ENCODE data around the gene RPL7L1. TPM values are rescaled to one million over a fixed set of nuclear protein-coding genes. Genes with fewer than 3 reads are reported as not detected.

RPL7L1 gene
- total RNA-seq, 1 donor = 102 TPM

- no peak overlapping the region for H3K4me3 ChIP-seq (ENCODE audit: low read depth, low read length)
- no peak for TF ChIP-seq CTCF (IDR thresholded peaks at IDR 0.05; ENCODE audit: insufficient read depth, low read length)
- DNase-seq (ENCODE audit: low read depth) = no peak
Observed at GRCh38 chr6:42904467-42904866, 25.1 kb downstream of the RPL7L1 start.

GRCh38 chr6:42907336-42907735 lies 27.9 kb downstream of the RPL7L1 start:
- peak; percentile 25 for DNase-seq (ENCODE audit: low read depth)
- no peak overlapping the region for H3K4me3 ChIP-seq (ENCODE audit: low read depth, low read length)
- no peak for TF ChIP-seq CTCF (IDR thresholded peaks at IDR 0.05; ENCODE audit: insufficient read depth, low read length)

- no peak for DNase-seq (ENCODE audit: low read depth)
- TF ChIP-seq CTCF (IDR thresholded peaks at IDR 0.05; ENCODE audit: insufficient read depth, low read length) = no peak
- H3K4me3 ChIP-seq (ENCODE audit: low read depth, low read length) = no peak overlapping the region
Observed at GRCh38 chr6:42909835-42910234, 30.4 kb downstream of the RPL7L1 start.

GRCh38 chr6:42911171-42912021 lies 32.0 kb downstream of the RPL7L1 start:
- no peak for TF ChIP-seq CTCF (IDR thresholded peaks at IDR 0.05; ENCODE audit: insufficient read depth, low read length)
- no peak for DNase-seq (ENCODE audit: low read depth)
- no peak overlapping the region for H3K4me3 ChIP-seq (ENCODE audit: low read depth, low read length)

DNA sequence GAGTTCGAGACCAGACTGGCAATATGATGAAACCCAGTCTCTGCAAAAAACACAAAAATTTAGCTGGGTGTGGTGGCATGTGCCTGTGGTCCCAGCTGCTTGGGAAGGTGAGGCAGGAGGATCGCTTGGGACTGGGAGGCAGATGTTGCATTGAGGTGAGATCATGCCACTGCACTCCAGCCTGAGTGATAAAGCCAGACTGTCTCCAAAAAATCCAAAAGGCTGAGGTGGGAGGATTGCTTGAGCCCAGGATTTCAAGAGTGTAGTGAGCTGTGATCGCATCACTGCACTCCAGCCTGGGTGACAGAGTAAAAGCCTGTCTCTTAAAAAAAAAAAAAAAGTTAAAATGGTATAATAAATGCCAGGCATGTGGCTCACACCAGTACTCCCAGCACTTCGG lies 35.1 kb downstream of the RPL7L1 start:
- DNase-seq (ENCODE audit: low read depth) = no peak
- no peak for TF ChIP-seq CTCF (IDR thresholded peaks at IDR 0.05; ENCODE audit: insufficient read depth, low read length)

GRCh38 chr6:42915732-42916131 lies 36.3 kb downstream of the RPL7L1 start, which contains the start of gene PTCRA:
Gene PTCRA (plus strand): TSS chr6:42916053. CDS start chr6:42916070, 17 bp downstream.
- DNase-seq (ENCODE audit: low read depth) = no peak
- no peak for TF ChIP-seq CTCF (IDR thresholded peaks at IDR 0.05; ENCODE audit: insufficient read depth, low read length)
- H3K4me3 ChIP-seq (ENCODE audit: low read depth, low read length) = no peak within 1 kb of the TSS

More for the DNA sequence above, 35.1 kb downstream of the RPL7L1 start:
- no peak overlapping the region for H3K4me3 ChIP-seq (ENCODE audit: low read depth, low read length)
